Measurements from ENCODE around the gene ERN2. TPM values are rescaled to one million over a fixed set of nuclear protein-coding genes. Genes with fewer than 3 reads are reported as not detected.

Gene ERN2
- total RNA-seq, 1 donor from 2014 or later, result not detected

GRCh38 chr16:23668225-23668624 lies 44.8 kb downstream of the ERN2 start:
- intact Hi-C loops (cut with DNase I), result no loop called here
- peaks cover 0 to 77% of the 10 kb centered on the region in 2 donors for H3K36me3 ChIP-seq
- no peak for DNase-seq (ENCODE audit: extremely low spot score in 2 of 2)
- H3K4me1 ChIP-seq, result no peaks in the 10 kb centered on the region
- H3K27me3 ChIP-seq, result no peaks in the 10 kb centered on the region
- no peak overlapping the region for H3K27ac ChIP-seq
- no peak overlapping the region for H3K4me3 ChIP-seq
- TF ChIP-seq POLR2AphosphoS5 (IDR thresholded peaks at IDR 0.05; ENCODE audit: insufficient read depth in 1 of 2, low read depth in 1 of 2), result no peak
- no peak for TF ChIP-seq POLR2A (IDR thresholded peaks at IDR 0.05)
- TF ChIP-seq, protein P1, sequence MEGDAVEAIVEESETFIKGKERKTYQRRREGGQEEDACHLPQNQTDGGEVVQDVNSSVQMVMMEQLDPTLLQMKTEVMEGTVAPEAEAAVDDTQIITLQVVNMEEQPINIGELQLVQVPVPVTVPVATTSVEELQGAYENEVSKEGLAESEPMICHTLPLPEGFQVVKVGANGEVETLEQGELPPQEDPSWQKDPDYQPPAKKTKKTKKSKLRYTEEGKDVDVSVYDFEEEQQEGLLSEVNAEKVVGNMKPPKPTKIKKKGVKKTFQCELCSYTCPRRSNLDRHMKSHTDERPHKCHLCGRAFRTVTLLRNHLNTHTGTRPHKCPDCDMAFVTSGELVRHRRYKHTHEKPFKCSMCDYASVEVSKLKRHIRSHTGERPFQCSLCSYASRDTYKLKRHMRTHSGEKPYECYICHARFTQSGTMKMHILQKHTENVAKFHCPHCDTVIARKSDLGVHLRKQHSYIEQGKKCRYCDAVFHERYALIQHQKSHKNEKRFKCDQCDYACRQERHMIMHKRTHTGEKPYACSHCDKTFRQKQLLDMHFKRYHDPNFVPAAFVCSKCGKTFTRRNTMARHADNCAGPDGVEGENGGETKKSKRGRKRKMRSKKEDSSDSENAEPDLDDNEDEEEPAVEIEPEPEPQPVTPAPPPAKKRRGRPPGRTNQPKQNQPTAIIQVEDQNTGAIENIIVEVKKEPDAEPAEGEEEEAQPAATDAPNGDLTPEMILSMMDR (IDR thresholded peaks at IDR 0.05), result no peak
- H3K9me3 ChIP-seq, result no peaks in the 10 kb centered on the region

- H3K4me3 ChIP-seq, result no peak overlapping the region
- intact Hi-C loops (cut with DNase I), result no loop called here
- H3K27ac ChIP-seq, result no peak overlapping the region
- no peaks in the 10 kb centered on the region for H3K9me3 ChIP-seq
- no peaks in the 10 kb centered on the region for H3K4me1 ChIP-seq
- TF ChIP-seq POLR2AphosphoS5 (IDR thresholded peaks at IDR 0.05; ENCODE audit: insufficient read depth in 1 of 2, low read depth in 1 of 2), result no peak
- TF ChIP-seq, protein P1 (IDR thresholded peaks at IDR 0.05), result no peak
- TF ChIP-seq POLR2A (IDR thresholded peaks at IDR 0.05), result no peak
- DNase-seq (ENCODE audit: extremely low spot score in 2 of 2), result no peak
- H3K36me3 ChIP-seq, result peaks cover 0 to 81% of the 10 kb centered on the region in 2 donors
- H3K27me3 ChIP-seq, result no peaks in the 10 kb centered on the region
These were observed 45.7 kb downstream of the ERN2 start for GRCh38 chr16:23667355-23667659.

DNA sequence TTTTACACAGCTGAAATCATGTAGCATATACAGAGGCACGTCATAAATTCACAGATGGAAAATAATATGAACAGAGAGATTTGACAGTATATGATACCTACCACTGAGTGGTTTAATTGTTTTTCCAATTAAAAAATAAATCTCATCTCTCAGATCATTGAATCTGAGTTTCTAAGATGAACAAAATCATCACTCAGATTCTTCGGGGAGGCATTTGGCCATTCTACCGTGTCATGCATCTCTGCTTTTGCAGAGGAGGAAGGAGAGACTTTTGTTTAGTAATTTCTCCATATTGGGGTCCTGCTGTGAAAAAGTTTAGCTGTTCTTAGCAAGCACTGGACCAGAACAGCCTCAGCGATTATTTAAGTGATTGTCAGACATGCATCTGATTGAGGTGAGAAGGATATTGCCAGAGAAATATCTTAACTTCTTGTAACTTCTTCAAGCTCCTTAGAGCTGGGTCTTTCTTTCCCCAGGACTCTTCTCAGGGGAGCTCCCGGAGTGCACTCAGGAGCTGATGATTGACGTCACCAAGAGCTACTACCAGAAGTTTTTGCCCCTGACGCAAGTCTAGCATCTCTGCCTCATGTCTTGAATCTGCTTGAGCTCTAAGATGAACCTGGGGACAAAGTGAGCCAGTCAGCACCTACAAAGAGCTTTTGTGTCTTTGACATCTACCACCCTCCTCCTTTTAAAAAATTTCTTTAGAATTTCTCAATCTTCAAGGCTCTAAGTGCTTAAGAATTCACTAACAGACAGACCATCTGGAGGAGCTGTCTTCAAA lies 46.3 kb downstream of the ERN2 start:
- Histone ChIP-seq H3K36me3 (peaks cover 0 to 81% of the 10 kb centered on the region in 2 donors), H3K27ac (no peak overlapping the region), H3K4me3 (no peak overlapping the region), H3K4me1 (no peaks in the 10 kb centered on the region), H3K27me3 (no peaks in the 10 kb centered on the region), H3K9me3 (no peaks in the 10 kb centered on the region)
- DNase-seq (ENCODE audit: extremely low spot score in 2 of 2), result no peak
- TF ChIP-seq, protein P1 (IDR thresholded peaks at IDR 0.05), result no peak
- TF ChIP-seq POLR2A (IDR thresholded peaks at IDR 0.05) (no peak), POLR2AphosphoS5 (IDR thresholded peaks at IDR 0.05; ENCODE audit: insufficient read depth in 1 of 2, low read depth in 1 of 2) (no peak)
- intact Hi-C loops (cut with DNase I), result no loop called here

DNA sequence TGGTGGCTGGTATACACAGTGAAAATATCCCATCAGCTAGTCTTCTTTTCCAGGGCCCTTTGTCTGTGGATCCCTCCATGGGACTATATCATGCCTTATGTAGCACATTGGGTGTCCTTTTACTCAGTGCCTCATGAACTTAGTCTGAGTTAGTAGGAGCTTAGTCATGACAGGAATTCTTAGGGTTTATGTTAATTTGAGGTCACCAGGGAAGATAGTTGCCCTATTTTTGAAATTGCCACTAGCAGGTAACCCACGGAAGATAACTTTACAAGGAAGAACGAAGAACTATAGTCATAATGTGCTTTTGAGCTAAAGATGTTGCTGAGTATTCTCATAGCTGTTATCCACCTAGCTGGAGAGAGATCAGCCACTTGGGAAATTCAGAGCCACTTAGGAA lies 49.1 kb downstream of the ERN2 start:
- TF ChIP-seq POLR2A (IDR thresholded peaks at IDR 0.05) (no peak), POLR2AphosphoS5 (IDR thresholded peaks at IDR 0.05; ENCODE audit: insufficient read depth in 1 of 2, low read depth in 1 of 2) (no peak)
- TF ChIP-seq, protein P1 (IDR thresholded peaks at IDR 0.05), result no peak

GRCh38 chr16:23651943-23652468 lies 61.0 kb downstream of the ERN2 start:
- H3K4me3 ChIP-seq, result no peak overlapping the region
- H3K27me3 ChIP-seq, result no peaks in the 10 kb centered on the region
- H3K9me3 ChIP-seq, result no peaks in the 10 kb centered on the region
- no peak for TF ChIP-seq POLR2AphosphoS5 (IDR thresholded peaks at IDR 0.05; ENCODE audit: insufficient read depth in 1 of 2, low read depth in 1 of 2)
- TF ChIP-seq, protein P1 (IDR thresholded peaks at IDR 0.05), result no peak
- no peak for TF ChIP-seq POLR2A (IDR thresholded peaks at IDR 0.05)
- no peak overlapping the region for H3K27ac ChIP-seq
- no peak for DNase-seq (ENCODE audit: extremely low spot score in 2 of 2)
- peaks cover 0 to 19% of the 10 kb centered on the region in 2 donors for H3K36me3 ChIP-seq
- H3K4me1 ChIP-seq, result no peaks in the 10 kb centered on the region
- intact Hi-C loops (cut with DNase I), result no loop called here

More for the DNA sequence above, 49.1 kb downstream of the ERN2 start:
- Histone ChIP-seq H3K9me3 (no peaks in the 10 kb centered on the region), H3K36me3 (peaks cover 0 to 96% of the 10 kb centered on the region in 2 donors), H3K27me3 (no peaks in the 10 kb centered on the region), H3K4me3 (no peak overlapping the region), H3K4me1 (no peaks in the 10 kb centered on the region), H3K27ac (no peak overlapping the region)
- no peak for DNase-seq (ENCODE audit: extremely low spot score in 2 of 2)
- intact Hi-C loops (cut with DNase I), result no loop called here

Data from vagina (tissue), 2 donors.